SH-SY5Y (cell line): Measurements from ENCODE around the gene ZMIZ2.

Source experiments
- GATA2 ChIP-seq: IDR thresholded peaks from 2 replicates; pipeline ENCODE4 v1.6.1; 2011; ENCODE audit warnings: mild to moderate bottlenecking, low read depth, low read length
- GATA3 ChIP-seq: IDR thresholded peaks from 2 replicates; pipeline ENCODE4 v1.6.1; 2011; ENCODE audit warnings: low read depth, mild to moderate bottlenecking, low read length, moderate library complexity

The ZMIZ2 gene, protein sequence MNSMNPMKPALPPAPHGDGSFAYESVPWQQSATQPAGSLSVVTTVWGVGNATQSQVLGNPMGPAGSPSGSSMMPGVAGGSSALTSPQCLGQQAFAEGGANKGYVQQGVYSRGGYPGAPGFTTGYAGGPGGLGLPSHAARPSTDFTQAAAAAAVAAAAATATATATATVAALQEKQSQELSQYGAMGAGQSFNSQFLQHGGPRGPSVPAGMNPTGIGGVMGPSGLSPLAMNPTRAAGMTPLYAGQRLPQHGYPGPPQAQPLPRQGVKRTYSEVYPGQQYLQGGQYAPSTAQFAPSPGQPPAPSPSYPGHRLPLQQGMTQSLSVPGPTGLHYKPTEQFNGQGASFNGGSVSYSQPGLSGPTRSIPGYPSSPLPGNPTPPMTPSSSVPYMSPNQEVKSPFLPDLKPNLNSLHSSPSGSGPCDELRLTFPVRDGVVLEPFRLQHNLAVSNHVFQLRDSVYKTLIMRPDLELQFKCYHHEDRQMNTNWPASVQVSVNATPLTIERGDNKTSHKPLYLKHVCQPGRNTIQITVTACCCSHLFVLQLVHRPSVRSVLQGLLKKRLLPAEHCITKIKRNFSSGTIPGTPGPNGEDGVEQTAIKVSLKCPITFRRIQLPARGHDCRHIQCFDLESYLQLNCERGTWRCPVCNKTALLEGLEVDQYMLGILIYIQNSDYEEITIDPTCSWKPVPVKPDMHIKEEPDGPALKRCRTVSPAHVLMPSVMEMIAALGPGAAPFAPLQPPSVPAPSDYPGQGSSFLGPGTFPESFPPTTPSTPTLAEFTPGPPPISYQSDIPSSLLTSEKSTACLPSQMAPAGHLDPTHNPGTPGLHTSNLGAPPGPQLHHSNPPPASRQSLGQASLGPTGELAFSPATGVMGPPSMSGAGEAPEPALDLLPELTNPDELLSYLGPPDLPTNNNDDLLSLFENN

GRCh38 chr7:44748045-44748947 lies at the start of gene ZMIZ2:
ZMIZ2 (plus strand) TSS chr7:44748847; CDS start chr7:44756250, 7,403 bp downstream.
- no peak for TF ChIP-seq GATA2

DNA sequence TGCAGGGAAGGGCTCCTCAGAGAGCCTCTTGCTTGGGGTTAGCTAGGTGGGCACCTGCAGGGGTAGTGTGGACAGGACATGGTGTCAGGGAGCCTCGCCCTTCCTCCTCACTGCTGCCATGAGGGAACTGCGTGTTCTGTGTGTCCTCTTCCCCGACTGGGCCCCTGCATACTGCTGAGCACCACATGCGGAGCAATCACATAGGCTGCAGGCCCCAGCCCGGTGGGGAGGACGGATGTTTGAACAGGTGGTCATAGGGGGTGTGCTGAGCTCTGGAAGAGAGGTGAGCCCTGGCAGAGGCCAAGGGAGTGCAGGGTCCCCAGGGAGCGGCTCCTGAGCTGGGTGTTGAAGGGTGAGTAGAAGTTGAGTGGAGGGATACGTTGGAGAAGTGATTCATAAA lies 48.3 kb upstream of the ZMIZ2 start:
- TF ChIP-seq GATA3 (no peak), GATA2 (no peak)

DNA sequence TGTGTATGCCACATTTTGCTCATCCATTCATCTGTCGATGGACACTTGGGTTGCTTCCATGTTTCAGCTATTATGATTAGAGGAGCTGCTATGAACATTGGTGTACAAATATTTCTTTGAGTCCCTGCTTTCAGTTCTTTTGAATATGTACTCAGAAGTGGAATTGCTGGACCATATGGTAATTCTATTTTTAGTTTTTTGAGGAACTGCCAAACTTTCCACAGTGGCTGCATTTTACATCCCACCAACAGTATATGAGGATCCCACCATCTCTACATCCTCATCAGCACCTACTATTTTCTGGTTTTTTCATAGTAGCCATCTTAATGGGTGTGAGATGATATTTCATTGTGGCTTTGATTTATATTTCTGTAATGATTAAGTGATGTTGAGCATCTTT lies 44.7 kb upstream of the ZMIZ2 start:
- TF ChIP-seq GATA3: no peak
- no peak for TF ChIP-seq GATA2

DNA sequence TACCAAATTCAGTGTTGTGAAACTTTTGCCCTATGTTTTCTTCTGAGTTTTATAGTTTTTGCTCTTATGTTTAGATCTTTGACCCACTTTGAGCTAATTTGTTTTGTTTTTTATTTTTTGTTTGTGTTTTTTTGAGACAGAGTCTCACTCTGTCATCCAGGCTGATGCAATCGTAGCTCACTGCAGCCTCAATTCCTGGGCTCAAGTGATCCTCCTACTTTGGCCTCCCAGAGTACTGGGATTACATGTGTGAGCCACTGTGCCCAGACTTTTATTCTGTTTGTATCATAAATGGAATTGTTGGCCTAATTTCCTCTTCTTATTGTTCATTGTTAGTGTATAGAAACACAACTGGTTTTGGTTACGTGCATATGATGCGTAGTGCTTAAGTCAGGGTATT lies 43.2 kb upstream of the ZMIZ2 start:
- TF ChIP-seq GATA2: no peak
- TF ChIP-seq GATA3: no peak

DNA sequence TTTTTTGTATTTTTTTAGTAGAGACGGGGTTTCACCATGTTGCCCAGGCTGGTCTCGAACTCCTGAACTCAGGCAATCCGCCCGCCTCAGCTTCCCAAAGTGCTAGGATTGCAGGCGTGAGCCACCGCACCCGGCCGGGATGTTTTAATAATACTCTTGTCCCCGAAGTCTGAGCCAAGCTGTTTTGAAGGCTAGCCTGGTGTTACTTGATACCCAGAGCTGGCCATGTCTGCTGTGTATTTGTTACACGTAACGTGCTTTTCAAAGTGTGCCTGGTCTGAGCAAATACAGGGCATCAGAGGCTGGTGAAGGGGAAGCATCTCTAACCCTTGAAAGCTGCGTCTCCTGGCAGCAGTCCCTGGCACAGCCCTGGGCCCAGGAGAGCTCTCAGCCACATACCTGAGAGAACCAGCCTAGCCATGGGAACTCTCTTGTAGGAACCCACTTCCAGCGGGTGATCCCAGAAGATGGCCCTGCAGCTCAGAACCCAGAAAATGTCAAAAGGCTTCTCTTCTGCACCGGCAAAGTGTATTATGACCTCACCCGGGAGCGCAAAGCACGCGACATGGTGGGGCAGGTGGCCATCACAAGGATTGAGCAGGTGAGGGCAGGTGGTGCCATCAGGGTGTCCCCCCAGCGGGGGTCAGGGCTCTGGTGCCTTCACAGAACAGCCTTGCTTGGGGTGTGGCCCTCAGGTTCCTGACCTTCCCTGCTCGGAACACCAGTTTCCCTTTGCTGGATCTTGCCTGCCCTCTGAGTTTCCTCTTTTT lies 41.7 kb upstream of the ZMIZ2 start:
- no peak for TF ChIP-seq GATA3
- no peak for TF ChIP-seq GATA2

GRCh38 chr7:44707558-44708230 lies 41.0 kb upstream of the ZMIZ2 start:
- no peak for TF ChIP-seq GATA2
- no peak for TF ChIP-seq GATA3

- TF ChIP-seq GATA3 (no peak), GATA2 (no peak)
Observed at GRCh38 chr7:44709011-44709915, 39.4 kb upstream of the ZMIZ2 start.

- TF ChIP-seq GATA2: no peak
- no peak for TF ChIP-seq GATA3
Observed at GRCh38 chr7:44709945-44710596, 38.6 kb upstream of the ZMIZ2 start.

DNA sequence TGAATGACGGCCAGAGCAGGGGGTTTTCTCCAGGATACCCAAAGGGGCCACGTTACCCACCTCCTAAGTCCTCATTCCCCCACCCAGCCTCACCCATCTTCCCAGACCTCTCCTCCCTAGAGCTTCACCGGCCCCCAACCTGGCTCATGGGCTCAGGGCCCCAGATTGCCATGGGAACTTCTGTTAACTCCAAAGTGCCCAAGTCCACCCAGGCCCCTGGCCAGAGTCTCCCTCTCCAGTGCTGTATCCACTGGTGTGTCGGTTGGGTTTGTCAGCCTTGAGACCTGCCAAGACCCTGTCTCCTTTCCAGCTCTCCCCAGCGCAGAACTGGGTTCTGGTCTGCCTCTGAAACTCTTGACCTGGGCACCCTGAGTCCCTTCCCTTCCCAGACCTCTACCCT lies 37.1 kb upstream of the ZMIZ2 start:
- no peak for TF ChIP-seq GATA3
- no peak for TF ChIP-seq GATA2

DNA sequence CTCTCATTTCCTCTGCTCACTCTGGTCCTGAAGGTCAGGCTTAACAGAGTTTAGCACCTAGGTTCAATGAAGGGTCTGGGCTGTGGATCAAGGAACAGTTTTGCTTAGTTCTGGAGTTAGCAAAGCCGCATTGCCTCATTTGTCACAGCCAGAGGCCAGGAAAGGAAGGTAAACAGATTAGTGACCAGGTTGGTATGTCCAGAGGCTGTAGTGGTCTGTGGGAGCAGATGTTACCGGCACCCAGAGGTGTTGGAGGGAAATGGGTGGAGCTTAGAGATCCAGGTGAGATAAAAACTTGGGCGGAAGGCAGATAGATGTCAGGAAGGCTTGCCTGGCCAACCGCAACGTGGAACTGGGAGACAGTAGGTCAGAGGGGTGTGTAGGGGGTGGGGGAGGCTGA lies 36.6 kb upstream of the ZMIZ2 start:
- TF ChIP-seq GATA2: no peak
- TF ChIP-seq GATA3: no peak

DNA sequence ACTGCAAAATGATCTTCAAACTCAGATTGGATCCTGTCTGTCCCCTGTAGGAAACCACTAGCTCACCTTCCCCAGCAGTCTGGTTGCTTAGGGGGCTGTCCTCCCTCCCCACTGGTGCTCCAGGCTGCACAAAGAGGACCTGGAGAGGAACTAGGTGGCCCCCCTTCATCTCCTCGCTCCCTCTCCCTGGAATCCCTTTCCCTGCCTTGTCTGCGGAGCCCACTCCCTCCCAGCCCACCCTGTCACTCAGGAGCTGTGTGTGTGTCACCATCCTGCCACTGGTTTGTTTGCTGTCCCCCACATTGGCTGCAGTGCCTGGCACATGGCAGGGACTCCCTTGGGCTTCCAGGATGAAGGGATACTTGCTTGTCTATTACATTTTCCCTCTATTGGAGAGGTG lies 35.5 kb upstream of the ZMIZ2 start:
- TF ChIP-seq GATA2: no peak
- TF ChIP-seq GATA3: no peak
